Stimulated activated CD8-positive, alpha-beta memory T cell treated with anti-CD3 and anti-CD28 coated beads, Interleukin-7, amount 100 ng/mL, for 24 hours (primary cell): ENCODE data around the gene IQCN.

ENCODE experiments used
- DNase-seq: peaks from one replicate; pipeline ENCODE4 v3.0.0-alpha.2; 2020; ENCODE audit warnings: low read depth

The IQCN gene

DNA sequence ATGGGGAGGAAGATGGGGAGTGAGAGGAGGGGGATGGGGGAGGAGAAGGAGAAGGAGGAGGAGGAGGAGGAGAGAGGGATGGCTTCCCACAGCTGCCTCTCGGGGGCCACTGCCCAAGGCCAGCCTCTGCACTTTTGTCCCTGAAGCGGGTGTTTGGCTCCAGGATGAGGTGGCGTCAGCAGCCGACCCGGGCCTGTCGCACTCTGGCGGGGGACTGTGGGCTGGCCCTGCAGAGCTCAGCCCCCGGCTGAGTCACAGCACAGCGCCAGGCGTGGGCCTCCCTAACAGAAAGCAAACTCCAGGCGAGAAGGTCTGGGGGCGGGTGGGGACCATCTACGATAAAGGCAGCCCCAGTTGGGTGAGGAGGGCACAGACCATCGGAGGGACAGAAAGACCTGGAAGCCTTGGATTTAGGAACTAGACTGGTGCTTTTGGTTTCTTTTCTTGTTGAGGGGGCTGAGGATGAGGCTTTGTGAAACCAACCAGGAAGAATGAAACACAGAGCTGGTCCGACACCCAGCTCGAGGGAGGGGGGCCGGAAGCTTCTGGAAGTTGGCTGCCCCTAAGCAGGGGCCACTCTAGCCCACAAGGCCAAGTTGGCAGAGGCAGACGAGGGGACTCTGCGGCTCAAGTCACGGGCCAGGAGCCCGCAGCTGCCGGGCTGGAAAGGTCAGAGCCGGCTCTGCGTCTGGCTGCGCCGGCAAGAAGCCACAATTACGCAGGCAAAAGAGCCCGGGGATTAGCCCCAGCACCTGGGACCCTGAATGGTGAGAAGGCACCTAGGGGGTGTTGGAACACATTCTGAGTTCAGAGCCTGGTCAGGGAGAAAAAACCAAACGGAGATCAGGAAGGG lies 30.4 kb upstream of the IQCN start:
- DNase-seq = peak; percentile 65

DNA sequence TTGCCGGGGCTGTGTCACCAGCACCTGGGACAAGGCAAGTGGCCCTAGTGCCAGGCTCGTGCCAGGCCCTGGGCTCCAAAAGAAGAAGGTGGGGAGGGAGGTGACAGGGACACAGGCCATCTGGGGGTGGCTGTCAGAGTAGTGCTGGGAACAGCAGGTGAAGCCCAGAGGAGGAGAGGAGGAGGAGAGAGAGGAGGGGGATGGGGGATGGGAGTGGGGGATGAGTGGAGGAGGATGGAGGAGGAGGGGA lies 29.9 kb upstream of the IQCN start:
- DNase-seq = no peak

- DNase-seq = no peak
These were observed 27.5 kb upstream of the IQCN start for GRCh38 chr19:18301718-18302111.

DNA sequence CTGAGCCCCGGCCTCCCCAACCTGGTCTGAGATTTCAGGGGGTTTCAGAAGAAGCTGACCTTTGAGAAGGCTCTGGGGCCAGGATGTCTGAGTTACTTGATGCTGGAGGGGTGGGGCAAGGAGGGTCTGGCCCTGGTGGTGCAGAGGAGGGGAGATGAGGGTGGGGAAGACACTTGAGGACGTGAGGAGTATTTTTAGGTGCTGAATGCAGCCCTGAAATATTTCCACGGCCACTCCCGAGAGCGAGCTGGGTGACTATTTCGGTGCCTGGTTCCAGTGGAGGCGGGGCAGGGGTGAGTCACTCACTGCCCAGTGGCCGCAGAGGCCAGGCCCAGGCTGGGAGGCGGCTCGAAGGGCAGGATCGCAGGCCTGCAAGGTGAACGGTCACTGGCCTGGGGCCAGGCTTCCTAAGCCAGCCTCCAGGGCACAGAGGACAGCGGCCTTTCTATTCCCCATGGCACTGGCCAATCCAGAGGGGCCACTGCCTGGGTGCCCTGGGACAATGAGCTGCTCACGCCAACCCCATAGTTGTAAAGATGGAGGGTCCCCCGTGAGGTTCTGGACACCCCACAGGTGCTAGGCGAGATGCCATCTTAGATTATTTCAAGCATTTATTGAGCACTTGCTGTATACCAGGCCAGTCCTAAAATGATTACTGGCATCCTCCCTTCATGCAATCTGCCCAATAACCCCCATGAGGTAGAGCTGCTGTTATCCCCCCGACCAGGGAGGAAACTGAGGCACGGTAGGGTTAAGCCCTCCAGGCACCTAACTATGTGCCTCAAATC lies 26.9 kb upstream of the IQCN start:
- DNase-seq = no peak

- DNase-seq = no peak
These were observed 25.4 kb upstream of the IQCN start for GRCh38 chr19:18299654-18300053.

- no peak for DNase-seq
These were observed 24.3 kb upstream of the IQCN start for GRCh38 chr19:18298601-18299000.

DNA sequence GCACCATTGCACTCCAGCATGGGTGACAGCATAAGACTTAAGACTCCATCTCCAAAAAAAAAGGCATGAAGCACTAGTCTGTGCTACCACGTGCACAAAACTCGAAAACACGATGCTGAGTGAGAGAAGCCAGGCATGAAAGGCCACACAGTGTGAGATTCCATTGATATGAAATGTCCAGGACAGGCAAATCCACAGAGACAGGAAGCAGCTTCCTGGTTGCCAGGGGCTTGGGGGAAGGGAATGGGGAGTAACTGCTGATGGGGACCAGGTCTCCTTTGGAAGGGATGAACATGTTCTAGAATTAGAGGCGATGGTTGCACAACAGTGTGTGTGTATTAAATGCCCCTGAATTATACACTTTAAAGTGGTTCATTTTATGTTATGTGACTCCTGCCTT lies 23.1 kb upstream of the IQCN start:
- no peak for DNase-seq

- no peak for DNase-seq
These were observed 20.8 kb upstream of the IQCN start for GRCh38 chr19:18295034-18295451.

DNA sequence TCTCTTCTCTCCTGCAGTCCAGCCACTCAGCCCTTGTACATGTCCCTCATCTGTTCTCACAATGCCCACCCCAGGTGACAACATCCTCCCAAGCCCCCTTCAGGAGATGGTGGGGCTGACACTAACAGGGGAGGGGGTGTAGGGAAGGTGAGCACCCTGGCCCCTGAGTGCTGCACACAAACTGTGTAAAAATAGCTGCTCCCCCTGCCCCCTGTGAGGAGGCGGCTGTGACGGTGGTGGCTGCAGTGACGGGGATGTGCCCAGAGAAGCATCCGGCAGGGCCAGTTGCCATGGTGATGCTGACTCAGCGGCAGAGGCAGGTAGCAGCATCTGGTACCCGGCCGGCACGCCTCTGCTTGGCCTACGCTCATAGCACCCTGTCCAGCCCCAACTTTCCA lies 20.2 kb upstream of the IQCN start:
- DNase-seq = peak; percentile 77

GRCh38 chr19:18293642-18294466 lies 19.6 kb upstream of the IQCN start:
- DNase-seq = no peak

DNA sequence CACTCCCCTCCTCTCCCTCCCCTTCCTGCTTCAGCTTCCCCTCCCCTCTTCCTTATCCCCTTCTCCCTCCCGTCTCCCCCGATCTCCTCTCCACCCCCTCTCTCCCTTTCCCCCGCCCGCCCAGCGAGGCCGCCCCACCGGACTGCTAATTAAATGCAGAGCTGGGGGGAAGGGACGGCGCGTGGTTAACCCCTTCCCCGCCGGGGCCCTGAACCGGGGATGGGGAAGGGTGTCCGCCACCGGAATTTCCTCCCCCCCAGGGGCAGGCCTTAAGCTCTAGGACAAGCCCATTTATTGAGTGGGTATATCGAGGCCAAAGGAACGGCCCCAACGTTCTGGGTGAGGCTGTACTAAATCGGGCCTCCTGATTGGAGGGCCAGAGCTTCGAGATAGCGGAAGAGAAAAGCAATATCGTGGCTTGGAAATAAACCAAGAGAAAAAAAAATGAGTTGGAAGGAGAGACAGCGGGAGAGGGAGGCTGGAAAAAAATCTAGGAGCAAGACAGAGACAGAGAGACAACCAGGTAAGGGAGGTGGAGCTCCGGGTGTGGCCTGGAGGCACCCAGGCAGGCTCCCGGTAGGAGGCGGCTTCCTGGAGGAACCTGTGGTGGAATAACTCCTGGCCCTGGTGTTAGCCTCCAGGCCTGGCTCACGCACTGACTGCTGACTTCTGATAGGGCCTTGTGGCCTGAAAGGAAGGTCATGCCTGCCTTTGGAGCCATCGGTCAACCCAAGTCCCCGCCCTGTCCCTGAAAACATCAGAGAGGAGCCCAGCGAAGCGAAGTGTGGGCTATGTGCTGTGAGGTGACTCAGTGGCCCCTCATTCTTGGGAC lies 18.8 kb upstream of the IQCN start:
- DNase-seq = no peak

- DNase-seq = no peak
These were observed 18.2 kb upstream of the IQCN start for GRCh38 chr19:18292462-18292809.

DNA sequence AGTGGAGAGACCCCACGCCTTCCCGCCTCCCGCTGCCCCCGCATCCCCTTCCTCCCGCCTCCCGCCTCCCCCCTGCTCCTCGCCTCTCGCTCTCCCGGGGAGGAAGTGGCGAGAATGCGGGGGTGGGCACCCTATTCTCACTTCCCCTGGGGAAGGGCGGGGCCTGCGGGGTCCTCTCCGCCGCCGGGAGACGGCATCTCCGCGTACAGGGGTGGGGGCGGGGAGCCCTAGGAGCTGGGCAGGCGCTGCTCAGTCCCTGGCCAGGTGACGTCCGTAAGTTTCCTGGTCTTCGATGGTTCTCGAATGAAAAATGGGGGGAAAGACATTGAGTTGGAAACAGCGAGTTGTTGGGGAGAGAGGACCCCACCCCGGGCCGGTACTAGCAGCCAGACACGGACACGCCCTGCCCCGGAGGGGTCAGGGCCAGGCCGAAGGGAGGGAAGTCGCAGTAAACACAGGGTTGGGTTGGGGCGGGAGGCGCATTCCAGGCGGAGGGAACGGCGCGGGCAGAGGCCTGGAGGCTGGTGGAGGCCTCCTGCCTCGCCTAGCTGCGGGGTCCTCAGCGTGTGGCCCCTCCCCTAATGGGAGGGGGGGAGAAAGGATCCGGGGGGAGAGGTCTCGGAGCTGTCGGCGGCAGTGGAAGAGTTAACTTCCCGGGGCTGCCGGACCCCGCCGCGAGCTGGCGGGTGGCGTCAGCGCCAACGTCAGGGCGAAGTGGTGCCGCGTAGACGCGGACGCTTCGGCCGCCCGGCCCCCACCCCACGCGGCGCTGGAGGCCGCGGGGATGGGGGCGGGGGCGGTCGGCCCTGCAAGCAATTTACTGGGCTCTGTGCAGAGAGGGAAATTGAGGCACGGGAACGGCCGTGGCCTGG lies 17.6 kb upstream of the IQCN start:
- DNase-seq = peak; percentile 74

- no peak for DNase-seq
These were observed 16.8 kb upstream of the IQCN start for GRCh38 chr19:18291019-18291524.

DNA sequence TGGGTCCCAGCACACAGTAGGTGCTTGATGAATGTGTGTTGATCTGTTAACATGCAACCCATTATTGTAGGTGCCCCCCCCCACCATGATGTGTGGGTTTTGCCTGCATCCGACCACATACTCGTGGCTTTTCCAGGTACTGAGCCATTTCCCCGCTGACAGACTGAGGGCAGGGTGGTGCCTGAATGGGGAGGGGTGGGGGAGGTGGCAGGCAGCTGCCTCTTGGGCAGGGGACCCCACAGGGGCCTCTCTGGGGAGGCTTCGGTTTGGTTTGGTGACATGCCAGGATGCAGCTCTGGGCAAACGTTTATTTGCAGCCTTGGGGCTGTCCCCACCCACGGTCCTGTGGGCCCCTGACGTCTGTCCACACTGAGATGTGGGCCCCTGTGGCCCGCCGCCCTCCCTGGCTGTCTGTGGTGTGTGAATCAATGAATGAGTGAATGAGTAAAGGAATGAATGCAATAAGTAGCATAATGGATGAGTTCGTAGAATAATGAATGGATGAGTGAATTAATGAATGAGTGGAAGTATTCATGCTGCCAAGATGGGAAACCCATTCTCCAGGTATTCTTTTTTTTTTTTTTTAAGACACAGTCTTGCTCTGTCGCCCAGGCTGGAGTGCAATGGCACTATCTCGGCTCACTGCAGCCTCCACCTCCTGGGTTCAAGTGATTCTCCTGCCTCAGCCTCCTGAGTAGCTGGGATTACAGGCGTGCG lies 16.2 kb upstream of the IQCN start:
- DNase-seq = peak; percentile 81

GRCh38 chr19:18289471-18290301 lies 15.4 kb upstream of the IQCN start:
- DNase-seq = no peak

DNA sequence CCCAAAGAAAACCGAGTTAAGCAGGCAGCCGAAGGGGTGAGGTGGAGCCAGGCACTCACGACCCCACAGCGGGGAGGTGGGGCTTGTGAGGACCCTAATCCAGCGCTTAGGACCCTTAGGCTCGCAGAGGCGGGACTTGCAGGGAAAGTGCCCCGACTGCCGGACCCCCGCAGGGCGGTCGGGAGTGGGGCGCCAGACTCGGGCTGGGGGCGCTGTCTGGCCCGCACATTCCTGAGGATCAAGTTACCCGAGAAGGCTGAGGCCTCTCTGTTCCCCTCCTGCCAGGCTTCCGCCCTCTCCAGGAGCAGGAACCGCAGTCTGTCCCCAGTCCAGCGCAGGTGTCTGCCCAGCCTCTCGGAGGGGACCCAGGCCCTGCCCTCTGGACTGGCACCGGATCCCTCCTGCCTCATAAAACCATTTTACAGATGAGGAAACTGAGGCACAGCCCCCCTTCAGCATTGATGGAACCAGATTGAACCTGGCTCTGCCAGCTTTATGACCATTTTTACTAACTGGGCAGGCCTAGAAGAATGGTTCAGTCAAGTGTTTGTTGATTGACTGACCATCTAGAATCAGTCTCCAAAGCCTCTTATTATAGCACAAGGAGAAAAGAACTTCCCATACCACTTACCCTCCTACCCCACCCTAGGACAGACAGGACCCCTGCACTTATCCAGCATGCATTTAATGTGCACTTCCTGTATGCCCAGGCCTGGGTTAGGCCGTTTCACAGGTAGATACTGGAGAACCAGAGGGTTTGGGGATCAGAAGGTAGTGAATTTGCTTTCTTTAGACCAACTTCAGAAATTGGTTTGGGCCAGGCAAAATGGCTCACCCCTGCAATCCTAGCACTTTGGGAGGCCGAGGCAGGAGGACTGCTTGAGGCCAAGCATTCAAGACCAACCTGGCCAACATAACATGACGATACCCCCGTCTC lies 13.9 kb upstream of the IQCN start:
- no peak for DNase-seq
